ENCODE results near the gene PLSCR4.

The PLSCR4 gene

GRCh38 chr3:146164071-146164470 is 86.8 kb downstream of the PLSCR4 start:
- FAIRE-seq: no peak

GRCh38 chr3:146163584-146163983 is 87.3 kb downstream of the PLSCR4 start:
- DNase-seq (ENCODE audit: insufficient read length, low spot score) (no peak), FAIRE-seq (no peak)

More at GRCh38 chr3:146164071-146164470, 86.8 kb downstream of the PLSCR4 start:
- DNase-seq (ENCODE audit: insufficient read length, low spot score): no peak

DNA sequence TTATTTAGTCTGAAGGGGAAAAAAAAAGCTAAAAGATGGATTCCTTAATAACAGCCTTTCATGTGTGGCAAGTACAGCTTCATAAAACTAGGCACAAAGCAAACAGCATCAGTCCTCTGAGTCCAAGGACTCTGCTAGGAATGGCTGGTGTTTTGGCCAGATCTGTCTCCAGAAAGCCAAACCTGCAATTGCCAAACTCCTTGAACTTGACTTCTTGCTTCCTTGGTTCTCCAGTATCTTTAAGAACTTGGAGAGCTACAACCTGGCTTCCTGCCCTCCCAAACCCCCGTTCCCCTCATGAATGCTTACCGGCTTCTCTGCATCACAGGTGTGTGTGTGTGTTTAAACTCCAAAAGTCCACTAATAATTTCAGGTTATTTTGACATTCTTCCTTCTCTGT is 88.3 kb downstream of the PLSCR4 start:
- DNase-seq (ENCODE audit: insufficient read length, low spot score) (no peak), FAIRE-seq (no peak)

DNA sequence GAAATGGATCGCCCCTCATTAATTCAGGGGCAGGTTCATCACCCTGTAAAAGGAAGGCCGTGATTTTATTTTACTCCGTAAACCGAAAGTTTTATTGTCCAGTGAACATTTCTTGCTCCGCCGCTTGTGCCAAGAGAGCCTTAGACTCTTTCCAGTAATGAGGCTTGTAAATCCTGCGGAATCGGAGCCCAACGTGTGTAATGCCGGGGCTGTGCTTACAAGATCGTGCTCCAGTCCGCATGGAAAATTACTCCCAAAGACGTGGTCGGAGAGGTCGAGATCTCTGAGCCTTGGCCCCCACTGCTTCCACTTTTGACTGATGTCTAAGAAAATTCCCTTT is 89.3 kb downstream of the PLSCR4 start:
- DNase-seq (ENCODE audit: insufficient read length, low spot score) (no peak), FAIRE-seq (no peak)

- no peak for FAIRE-seq
- DNase-seq (ENCODE audit: insufficient read length, low spot score): no peak
Measured at GRCh38 chr3:146160964-146161662, 89.8 kb downstream of the PLSCR4 start, which contains the start of gene PLOD2. Gene PLOD2 (minus strand): TSS chr3:146161184. CDS start chr3:146160989, 195 bp downstream.

- DNase-seq (ENCODE audit: insufficient read length, low spot score) (no peak), FAIRE-seq (no peak)
Measured at GRCh38 chr3:146160321-146160963, 90.5 kb downstream of the PLSCR4 start.

- FAIRE-seq (peak; percentile 23), DNase-seq (ENCODE audit: insufficient read length, low spot score) (no peak)
Measured at GRCh38 chr3:146159616-146160320, 91.1 kb downstream of the PLSCR4 start.

DNA sequence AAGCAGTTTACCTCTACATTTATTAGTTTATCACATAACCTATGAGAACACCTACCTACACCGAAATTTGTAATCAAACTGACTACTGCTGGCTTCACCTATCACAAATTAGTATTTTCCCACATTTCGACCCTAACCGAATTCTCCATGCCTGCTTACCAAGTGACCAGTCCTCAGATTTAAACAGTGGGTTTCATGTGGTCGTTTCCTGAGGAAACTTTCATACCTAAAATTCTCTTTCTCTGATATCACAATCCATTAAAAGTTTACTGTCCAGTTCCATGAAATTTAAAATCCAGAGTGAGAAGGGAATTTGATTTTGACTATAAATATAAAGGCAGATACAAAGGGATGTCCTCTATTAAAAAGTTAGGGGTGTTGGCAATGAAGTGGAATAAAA is 91.9 kb downstream of the PLSCR4 start:
- DNase-seq (ENCODE audit: insufficient read length, low spot score): no peak
- no peak for FAIRE-seq

DNA sequence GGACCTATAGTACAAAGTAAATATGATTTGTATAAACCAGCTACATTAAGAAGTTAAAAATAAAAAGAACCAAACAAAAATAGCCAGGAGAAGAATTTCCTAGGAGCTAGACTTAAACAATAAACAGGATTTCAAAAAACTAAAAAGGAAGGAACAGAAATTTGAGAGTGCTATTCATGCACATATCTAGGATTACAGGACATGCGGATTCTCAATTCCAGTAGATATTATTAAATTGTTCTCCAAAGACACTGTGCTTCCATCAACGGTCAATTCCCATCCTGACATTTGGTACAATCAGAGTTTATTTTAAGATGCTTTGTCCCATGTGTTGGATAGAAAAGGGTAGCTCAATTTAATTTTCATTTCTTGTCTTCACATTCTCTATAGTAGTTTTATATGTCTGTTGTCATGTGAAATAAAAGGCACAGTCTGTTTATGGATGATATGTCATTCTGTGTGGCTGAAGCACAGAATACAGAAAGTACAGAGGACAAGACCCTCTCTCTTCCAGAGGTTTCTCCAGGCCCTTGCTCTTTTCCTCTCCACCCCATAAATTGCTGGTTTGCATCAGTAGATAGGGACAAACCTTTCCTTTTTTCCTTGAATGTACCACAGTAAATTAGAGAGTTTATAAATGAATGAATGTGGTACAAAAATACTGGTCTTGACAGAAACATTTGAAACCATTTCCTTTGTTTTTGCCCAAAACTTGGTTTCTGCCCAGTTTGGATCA is 93.4 kb downstream of the PLSCR4 start:
- DNase-seq (ENCODE audit: insufficient read length, low spot score): no peak
- no peak for FAIRE-seq

- FAIRE-seq: peak; percentile 28
- no peak for DNase-seq (ENCODE audit: insufficient read length, low spot score)
Measured at GRCh38 chr3:146156666-146157314, 94.1 kb downstream of the PLSCR4 start.

- DNase-seq (ENCODE audit: insufficient read length, low spot score) (no peak), FAIRE-seq (no peak)
Measured at GRCh38 chr3:146156095-146156494, 94.8 kb downstream of the PLSCR4 start.

DNA sequence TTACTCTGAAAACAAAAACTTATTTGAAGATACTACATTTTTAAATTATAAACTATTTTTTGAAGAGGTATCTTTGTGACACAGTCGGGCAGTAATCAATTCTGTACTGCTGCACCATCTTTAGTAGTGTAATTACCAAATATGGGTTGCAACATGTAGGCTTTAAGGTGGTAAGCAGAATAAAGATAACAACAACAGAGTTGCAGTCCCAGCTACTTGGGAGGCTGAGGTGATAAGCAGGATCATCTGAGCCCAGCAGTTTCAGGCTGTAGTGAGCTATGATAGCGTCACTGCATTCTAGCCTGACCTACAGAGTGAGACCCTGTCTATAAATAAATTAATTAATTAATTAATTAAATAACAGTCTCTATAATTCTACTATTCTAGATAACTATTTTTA is 95.9 kb downstream of the PLSCR4 start:
- FAIRE-seq: no peak
- no peak for DNase-seq (ENCODE audit: insufficient read length, low spot score)

GRCh38 chr3:146154316-146154715 is 96.6 kb downstream of the PLSCR4 start:
- FAIRE-seq: no peak
- DNase-seq (ENCODE audit: insufficient read length, low spot score): no peak

- FAIRE-seq: no peak
- no peak for DNase-seq (ENCODE audit: insufficient read length, low spot score)
Measured at GRCh38 chr3:146153429-146153828, 97.5 kb downstream of the PLSCR4 start.

DNA sequence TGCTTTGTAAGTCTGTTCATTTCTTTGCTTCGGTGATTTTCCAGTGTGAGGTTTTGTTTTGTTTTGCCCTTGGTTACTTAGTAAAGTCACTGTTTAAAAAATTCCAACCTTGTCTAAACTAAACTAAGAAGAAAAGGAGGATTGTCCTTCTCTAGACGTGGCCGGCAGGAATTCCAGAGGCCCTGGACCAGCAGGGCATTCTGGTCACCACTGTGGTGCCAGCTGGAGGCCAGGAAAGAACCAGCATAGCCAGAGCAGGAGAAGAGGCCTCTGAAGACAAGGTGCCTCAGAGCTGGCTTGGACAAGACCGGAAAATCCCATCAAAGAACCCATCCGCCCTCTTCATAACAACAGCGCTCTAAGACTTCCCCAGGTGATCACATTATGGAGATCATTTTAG is 98.1 kb downstream of the PLSCR4 start:
- DNase-seq (ENCODE audit: insufficient read length, low spot score): no peak
- no peak for FAIRE-seq

DNA sequence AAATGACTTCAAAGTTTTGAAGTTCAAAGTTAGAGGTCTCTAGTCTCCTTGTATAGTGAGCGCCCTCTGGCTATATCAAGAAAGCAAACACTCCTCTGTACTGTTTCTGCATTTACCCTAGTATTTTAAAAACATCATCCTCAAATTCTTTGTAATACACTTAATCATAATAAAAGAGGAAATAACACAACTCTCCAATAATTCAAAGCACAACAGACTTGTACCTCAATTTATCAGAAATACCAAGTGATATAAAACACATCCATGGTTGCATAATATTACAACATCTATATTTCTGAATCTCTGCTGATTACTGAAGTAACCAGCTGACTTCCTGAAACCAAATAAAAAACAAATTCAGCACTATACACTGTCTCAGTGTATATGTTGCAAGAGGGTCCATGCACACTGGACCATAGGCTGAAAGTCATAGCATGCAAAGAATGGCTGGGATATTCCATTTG is 102.4 kb downstream of the PLSCR4 start:
- DNase-seq (ENCODE audit: insufficient read length, low spot score) (no peak), FAIRE-seq (no peak)

- FAIRE-seq: no peak
- no peak for DNase-seq (ENCODE audit: insufficient read length, low spot score)
Measured at GRCh38 chr3:146145642-146146041, 105.3 kb downstream of the PLSCR4 start.

- DNase-seq (ENCODE audit: insufficient read length, low spot score): no peak
Measured at GRCh38 chr3:146142757-146143156, 108.1 kb downstream of the PLSCR4 start.

More at GRCh38 chr3:146142757-146143156, 108.1 kb downstream of the PLSCR4 start:
- FAIRE-seq: no peak

All from GM19239 (cell line).